ENCODE data around the gene ZCCHC24. TPM values are rescaled to one million over a fixed set of nuclear protein-coding genes. Genes with fewer than 3 reads are reported as not detected.

ZCCHC24 gene
- total RNA-seq, 1 experiment from 2014 or later = 3.8 TPM

- no peaks in the 10 kb centered on the region; the same call in 1 of the 2 replicates for H3K4me1 ChIP-seq (ENCODE audit: insufficient read depth, low read length)
- H3K79me1 ChIP-seq (ENCODE audit: insufficient read depth, low read depth, low read length, poor library complexity, severe bottlenecking) = no peaks in the 10 kb centered on the region
- no peaks in the 10 kb centered on the region for H3K23me2 ChIP-seq (ENCODE audit: insufficient read length, low read depth, low read length, poor library complexity, severe bottlenecking)
- no peak overlapping the region for H3K4ac ChIP-seq (ENCODE audit: low read depth, low read length)
- TF ChIP-seq CTCF (conservative IDR thresholded peaks at IDR 0.05) = no peak
- no peak overlapping the region for H2BK15ac ChIP-seq (ENCODE audit: low read depth, low read length)
- peaks cover 42% of the 10 kb centered on the region for H3K27me3 Mint-ChIP-seq (ENCODE audit: low read depth)
- no peak overlapping the region for H3K9ac ChIP-seq (ENCODE audit: extremely low read depth, insufficient read length, low read length)
- no peaks in the 10 kb centered on the region for H3K27me3 ChIP-seq (ENCODE audit: insufficient read depth, low read length)
- H3K23ac ChIP-seq (ENCODE audit: insufficient read length, low read depth, low read length) = no peak overlapping the region
- no peak overlapping the region for H4K8ac ChIP-seq (replicated peaks; ENCODE audit: insufficient read length, low read depth, low read length)
- H4K91ac ChIP-seq (ENCODE audit: insufficient read length, low read depth, low read length) = no peak overlapping the region
- H4K20me1 ChIP-seq (ENCODE audit: control insufficient read depth, insufficient read depth, insufficient read length) = no peaks in the 10 kb centered on the region
- H3K4me2 ChIP-seq (ENCODE audit: insufficient read depth, insufficient read length, low read length) = no peak overlapping the region
- no peak overlapping the region for H2AK5ac ChIP-seq (ENCODE audit: insufficient read length, low read length)
- no peaks in the 10 kb centered on the region for H3K79me2 ChIP-seq (ENCODE audit: insufficient read depth, low read length)
- no peak overlapping the region for H2BK120ac ChIP-seq (ENCODE audit: low read depth, low read length, poor library complexity, severe bottlenecking)
- no peaks in the 10 kb centered on the region for H3K9me3 ChIP-seq (ENCODE audit: control insufficient read depth, low read depth, low read length)
- no peak overlapping the region for H3K27ac ChIP-seq (ENCODE audit: insufficient read length, low read depth, low read length)
- H3K56ac ChIP-seq (ENCODE audit: insufficient read length, low read depth, low read length) = no peak overlapping the region
- no peak overlapping the region for H3K18ac ChIP-seq (ENCODE audit: insufficient read length, low read depth, low read length)
- no peak overlapping the region for H3K27ac Mint-ChIP-seq
- no peak overlapping the region for H3K4me3 Mint-ChIP-seq
- peaks cover 0 to 3% of the 10 kb centered on the region in 2 experiments; a peak in 2 of 5 replicates for H3K9me3 Mint-ChIP-seq
- no peak overlapping the region for H2BK5ac ChIP-seq (ENCODE audit: insufficient read length, low read length)
- H3K4me1 Mint-ChIP-seq = peaks cover 7 to 17% of the 10 kb centered on the region in 2 experiments
- DNase-seq = no peak
- H4K5ac ChIP-seq (ENCODE audit: insufficient read length, low read depth, low read length) = no peak overlapping the region
- H3K36me3 Mint-ChIP-seq (ENCODE audit: insufficient read depth in 1 of 3, low read depth in 3 of 3) = 0 out of 7 replicates have a peak, but pooled peaks cover 0 to 2% (median 0%) of the 10 kb centered on the region in 3 experiments
- no CpG with 5 or more reads among the region's 6 CpGs for WGBS (ENCODE audit: extremely low coverage, insufficient read length, low lambda C conversion rate)
- H3K14ac ChIP-seq (ENCODE audit: insufficient read depth, low read length) = no peak overlapping the region
- H2AFZ ChIP-seq (ENCODE audit: low read length) = no peak overlapping the region
- H3T11ph ChIP-seq (ENCODE audit: low read length) = no peak overlapping the region
- no peak overlapping the region for H2BK12ac ChIP-seq (ENCODE audit: insufficient read length, low read depth, low read length)
- H2BK20ac ChIP-seq (ENCODE audit: low read depth, low read length, poor library complexity, severe bottlenecking) = no peak overlapping the region
Measured at GRCh38 chr10:79492256-79492655, 46.8 kb upstream of the ZCCHC24 start.
